ENCODE results near the gene MID1.

Gene MID1

GRCh38 chrX:10537308-10537707, 83.1 kb downstream of the MID1 start:
- TF ChIP-seq, protein P1, sequence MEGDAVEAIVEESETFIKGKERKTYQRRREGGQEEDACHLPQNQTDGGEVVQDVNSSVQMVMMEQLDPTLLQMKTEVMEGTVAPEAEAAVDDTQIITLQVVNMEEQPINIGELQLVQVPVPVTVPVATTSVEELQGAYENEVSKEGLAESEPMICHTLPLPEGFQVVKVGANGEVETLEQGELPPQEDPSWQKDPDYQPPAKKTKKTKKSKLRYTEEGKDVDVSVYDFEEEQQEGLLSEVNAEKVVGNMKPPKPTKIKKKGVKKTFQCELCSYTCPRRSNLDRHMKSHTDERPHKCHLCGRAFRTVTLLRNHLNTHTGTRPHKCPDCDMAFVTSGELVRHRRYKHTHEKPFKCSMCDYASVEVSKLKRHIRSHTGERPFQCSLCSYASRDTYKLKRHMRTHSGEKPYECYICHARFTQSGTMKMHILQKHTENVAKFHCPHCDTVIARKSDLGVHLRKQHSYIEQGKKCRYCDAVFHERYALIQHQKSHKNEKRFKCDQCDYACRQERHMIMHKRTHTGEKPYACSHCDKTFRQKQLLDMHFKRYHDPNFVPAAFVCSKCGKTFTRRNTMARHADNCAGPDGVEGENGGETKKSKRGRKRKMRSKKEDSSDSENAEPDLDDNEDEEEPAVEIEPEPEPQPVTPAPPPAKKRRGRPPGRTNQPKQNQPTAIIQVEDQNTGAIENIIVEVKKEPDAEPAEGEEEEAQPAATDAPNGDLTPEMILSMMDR (IDR thresholded peaks at IDR 0.05; ENCODE audit: low read depth, low read length), result no peak
- no peak for TF ChIP-seq EZH2phosphoT487 (IDR thresholded peaks at IDR 0.05; ENCODE audit: low read depth)
- H3K4me1 ChIP-seq (ENCODE audit: low read length), result no peaks in the 10 kb centered on the region
- H3K27me3 ChIP-seq (ENCODE audit: low read depth, low read length), result no peaks in the 10 kb centered on the region
- H3K79me2 ChIP-seq (ENCODE audit: low read length), result no peaks in the 10 kb centered on the region
- H3K9ac ChIP-seq (ENCODE audit: low read length), result no peak overlapping the region
- no peaks in the 10 kb centered on the region for H3K36me3 ChIP-seq (replicated peaks; ENCODE audit: low read depth, low read length)
- no peak overlapping the region for H2AFZ ChIP-seq (ENCODE audit: low read depth, low read length)
- no peak overlapping the region for H3K27ac ChIP-seq (ENCODE audit: low read length)
- H3K4me2 ChIP-seq (ENCODE audit: low read length), result no peak overlapping the region
- H3K9me3 ChIP-seq (ENCODE audit: insufficient read depth, low read length), result no peaks in the 10 kb centered on the region
- no peaks in the 10 kb centered on the region for H4K20me1 ChIP-seq (ENCODE audit: insufficient read depth, low read length)
- no peak overlapping the region for H3K4me3 ChIP-seq (ENCODE audit: low read length)

GRCh38 chrX:10536744-10537143, 83.6 kb downstream of the MID1 start:
- Histone ChIP-seq H3K4me1 (ENCODE audit: low read length) (no peaks in the 10 kb centered on the region), H3K27me3 (ENCODE audit: low read depth, low read length) (no peaks in the 10 kb centered on the region), H3K9me3 (ENCODE audit: insufficient read depth, low read length) (no peaks in the 10 kb centered on the region), H3K36me3 (replicated peaks; ENCODE audit: low read depth, low read length) (no peaks in the 10 kb centered on the region), H4K20me1 (ENCODE audit: insufficient read depth, low read length) (no peaks in the 10 kb centered on the region), H3K4me3 (ENCODE audit: low read length) (no peak overlapping the region), H3K4me2 (ENCODE audit: low read length) (no peak overlapping the region), H3K27ac (ENCODE audit: low read length) (no peak overlapping the region), H2AFZ (ENCODE audit: low read depth, low read length) (no peak overlapping the region), H3K79me2 (ENCODE audit: low read length) (no peaks in the 10 kb centered on the region), H3K9ac (ENCODE audit: low read length) (no peak overlapping the region)
- TF ChIP-seq, protein P1 (IDR thresholded peaks at IDR 0.05; ENCODE audit: low read depth, low read length), result no peak
- TF ChIP-seq EZH2phosphoT487 (IDR thresholded peaks at IDR 0.05; ENCODE audit: low read depth), result no peak

GRCh38 chrX:10534611-10535010, 85.8 kb downstream of the MID1 start:
- H4K20me1 ChIP-seq (ENCODE audit: insufficient read depth, low read length), result no peaks in the 10 kb centered on the region
- H3K9me3 ChIP-seq (ENCODE audit: insufficient read depth, low read length), result no peaks in the 10 kb centered on the region
- no peak overlapping the region for H3K27ac ChIP-seq (ENCODE audit: low read length)
- no peaks in the 10 kb centered on the region for H3K79me2 ChIP-seq (ENCODE audit: low read length)
- TF ChIP-seq, protein P1 (IDR thresholded peaks at IDR 0.05; ENCODE audit: low read depth, low read length), result no peak
- TF ChIP-seq EZH2phosphoT487 (IDR thresholded peaks at IDR 0.05; ENCODE audit: low read depth), result no peak
- no peak overlapping the region for H3K9ac ChIP-seq (ENCODE audit: low read length)
- H3K36me3 ChIP-seq (replicated peaks; ENCODE audit: low read depth, low read length), result no peaks in the 10 kb centered on the region
- no peak overlapping the region for H2AFZ ChIP-seq (ENCODE audit: low read depth, low read length)
- H3K27me3 ChIP-seq (ENCODE audit: low read depth, low read length), result no peaks in the 10 kb centered on the region
- no peaks in the 10 kb centered on the region for H3K4me1 ChIP-seq (ENCODE audit: low read length)
- no peak overlapping the region for H3K4me2 ChIP-seq (ENCODE audit: low read length)
- H3K4me3 ChIP-seq (ENCODE audit: low read length), result no peak overlapping the region

DNA sequence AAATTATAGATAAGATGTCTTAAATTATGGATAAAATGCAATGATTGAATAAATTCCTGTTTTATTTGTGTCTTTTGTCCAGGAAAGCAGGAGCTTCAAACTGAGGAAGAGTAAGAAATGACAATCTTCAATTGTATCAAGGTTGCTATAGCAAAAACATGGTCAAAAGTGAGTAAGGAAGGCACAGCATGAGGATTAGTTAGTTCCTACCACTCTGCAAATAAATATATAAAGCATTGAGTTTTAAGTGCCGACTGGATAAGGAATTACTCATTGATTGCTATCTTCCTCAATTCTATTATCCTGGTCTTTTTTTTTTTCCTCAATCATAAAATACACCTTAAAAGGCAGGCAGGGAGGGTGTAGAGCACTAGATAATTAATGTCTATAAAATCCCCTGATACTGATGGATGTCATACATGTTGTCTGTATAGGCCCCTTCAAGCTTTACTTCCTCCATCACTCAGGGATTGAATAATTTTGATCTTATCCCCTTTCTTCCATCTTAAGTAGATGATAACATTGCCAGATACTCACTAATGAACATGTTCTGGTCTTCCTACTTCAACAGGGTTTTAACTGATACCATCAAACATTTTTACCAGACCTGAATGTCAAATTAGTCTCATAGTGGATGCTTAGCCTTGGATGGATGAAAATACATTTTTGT, 86.6 kb downstream of the MID1 start:
- H3K4me3 ChIP-seq (ENCODE audit: low read length), result no peak overlapping the region
- H2AFZ ChIP-seq (ENCODE audit: low read depth, low read length), result no peak overlapping the region
- no peak overlapping the region for H3K4me2 ChIP-seq (ENCODE audit: low read length)
- no peaks in the 10 kb centered on the region for H3K9me3 ChIP-seq (ENCODE audit: insufficient read depth, low read length)
- H3K36me3 ChIP-seq (replicated peaks; ENCODE audit: low read depth, low read length), result no peaks in the 10 kb centered on the region
- TF ChIP-seq, protein P1 (IDR thresholded peaks at IDR 0.05; ENCODE audit: low read depth, low read length), result no peak
- TF ChIP-seq EZH2phosphoT487 (IDR thresholded peaks at IDR 0.05; ENCODE audit: low read depth), result no peak
- no peaks in the 10 kb centered on the region for H3K79me2 ChIP-seq (ENCODE audit: low read length)
- no peaks in the 10 kb centered on the region for H3K27me3 ChIP-seq (ENCODE audit: low read depth, low read length)
- H3K4me1 ChIP-seq (ENCODE audit: low read length), result no peaks in the 10 kb centered on the region
- H4K20me1 ChIP-seq (ENCODE audit: insufficient read depth, low read length), result no peaks in the 10 kb centered on the region
- H3K27ac ChIP-seq (ENCODE audit: low read length), result no peak overlapping the region
- H3K9ac ChIP-seq (ENCODE audit: low read length), result no peak overlapping the region
